HCT116 (cell line): ENCODE data around the gene SRP54.

Source experiments
- ELF1 ChIP-seq: IDR thresholded peaks from 2 replicates; pipeline ENCODE4 v1.6.1; 2012; ENCODE audit warnings: low read depth, borderline replicate concordance
- EZH2 ChIP-seq: fragments of 200-600 bp; sonication (generic); IDR thresholded peaks from 2 replicates; pipeline ENCODE4 v1.6.1; 2017; ENCODE audit warnings: antibody characterized with exemption, mixed run types
- POLR2A ChIP-seq: IDR thresholded peaks from 2 replicates; pipeline ENCODE4 v1.7.0; 2011; ENCODE audit warnings: borderline replicate concordance; ENCODE audit not compliant: insufficient read depth, insufficient read length; ENCODE audit errors: extremely low read depth
- SRF ChIP-seq: IDR thresholded peaks from 2 replicates; pipeline ENCODE4 v1.6.1; 2012; ENCODE audit warnings: low read depth
- ZNF274 ChIP-seq: fragments of 200-500 bp; sonication (Bioruptor generic); IDR thresholded peaks from 2 replicates; pipeline ENCODE4 v1.6.1; 2014; ENCODE audit warnings: mild to moderate bottlenecking, low read depth, low read length, inconsistent platforms
- TF ChIP-seq, protein P1 (sequence below): IDR thresholded peaks from 2 replicates; pipeline ENCODE4 v1.6.1; 2012; ENCODE audit warnings: low read depth
- TF ChIP-seq, protein P2 (sequence below), 3 experiments: fragments of 200-600 bp in 1 of 3; sonication (generic) in 1 of 3; IDR thresholded peaks in 2 of 3; conservative IDR thresholded peaks in 1 of 3; 2 replicates each; pipeline ENCODE4 v1.5.1; 2012 to 2017; ENCODE audit warnings: low read depth in 2 of 3, low read length in 2 of 3, antibody characterized with exemption in 1 of 3, borderline replicate concordance in 1 of 3, control low read depth in 1 of 3, mild to moderate bottlenecking in 1 of 3, mixed read lengths in 1 of 3, mixed run types in 1 of 3, moderate library complexity in 1 of 3; ENCODE audit not compliant: insufficient read depth in 1 of 3

DNA sequence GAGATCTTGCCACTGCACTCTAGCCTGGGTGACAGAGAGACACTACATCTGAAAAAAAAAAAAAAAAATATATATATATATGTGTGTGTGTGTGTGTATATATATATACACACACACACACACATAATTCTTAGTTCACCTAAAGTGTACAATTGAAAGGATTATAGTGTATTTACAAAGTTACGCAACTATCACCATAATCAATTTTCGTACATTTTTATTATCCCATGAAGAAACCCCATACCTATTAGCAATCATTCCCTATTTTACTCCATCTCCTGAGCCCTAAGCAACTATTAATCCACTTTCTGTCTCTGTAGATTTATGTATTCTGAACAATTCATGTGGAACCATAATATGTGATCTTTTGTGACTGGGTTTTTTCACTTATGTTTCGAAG is 4.4 kb downstream of the SRP54 start:
- TF ChIP-seq ELF1 (no peak), POLR2A (no peak), EZH2 (no peak), ZNF274 (no peak), SRF (no peak)
- TF ChIP-seq, protein P1, sequence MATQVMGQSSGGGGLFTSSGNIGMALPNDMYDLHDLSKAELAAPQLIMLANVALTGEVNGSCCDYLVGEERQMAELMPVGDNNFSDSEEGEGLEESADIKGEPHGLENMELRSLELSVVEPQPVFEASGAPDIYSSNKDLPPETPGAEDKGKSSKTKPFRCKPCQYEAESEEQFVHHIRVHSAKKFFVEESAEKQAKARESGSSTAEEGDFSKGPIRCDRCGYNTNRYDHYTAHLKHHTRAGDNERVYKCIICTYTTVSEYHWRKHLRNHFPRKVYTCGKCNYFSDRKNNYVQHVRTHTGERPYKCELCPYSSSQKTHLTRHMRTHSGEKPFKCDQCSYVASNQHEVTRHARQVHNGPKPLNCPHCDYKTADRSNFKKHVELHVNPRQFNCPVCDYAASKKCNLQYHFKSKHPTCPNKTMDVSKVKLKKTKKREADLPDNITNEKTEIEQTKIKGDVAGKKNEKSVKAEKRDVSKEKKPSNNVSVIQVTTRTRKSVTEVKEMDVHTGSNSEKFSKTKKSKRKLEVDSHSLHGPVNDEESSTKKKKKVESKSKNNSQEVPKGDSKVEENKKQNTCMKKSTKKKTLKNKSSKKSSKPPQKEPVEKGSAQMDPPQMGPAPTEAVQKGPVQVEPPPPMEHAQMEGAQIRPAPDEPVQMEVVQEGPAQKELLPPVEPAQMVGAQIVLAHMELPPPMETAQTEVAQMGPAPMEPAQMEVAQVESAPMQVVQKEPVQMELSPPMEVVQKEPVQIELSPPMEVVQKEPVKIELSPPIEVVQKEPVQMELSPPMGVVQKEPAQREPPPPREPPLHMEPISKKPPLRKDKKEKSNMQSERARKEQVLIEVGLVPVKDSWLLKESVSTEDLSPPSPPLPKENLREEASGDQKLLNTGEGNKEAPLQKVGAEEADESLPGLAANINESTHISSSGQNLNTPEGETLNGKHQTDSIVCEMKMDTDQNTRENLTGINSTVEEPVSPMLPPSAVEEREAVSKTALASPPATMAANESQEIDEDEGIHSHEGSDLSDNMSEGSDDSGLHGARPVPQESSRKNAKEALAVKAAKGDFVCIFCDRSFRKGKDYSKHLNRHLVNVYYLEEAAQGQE, result no peak
- TF ChIP-seq, protein P2, sequence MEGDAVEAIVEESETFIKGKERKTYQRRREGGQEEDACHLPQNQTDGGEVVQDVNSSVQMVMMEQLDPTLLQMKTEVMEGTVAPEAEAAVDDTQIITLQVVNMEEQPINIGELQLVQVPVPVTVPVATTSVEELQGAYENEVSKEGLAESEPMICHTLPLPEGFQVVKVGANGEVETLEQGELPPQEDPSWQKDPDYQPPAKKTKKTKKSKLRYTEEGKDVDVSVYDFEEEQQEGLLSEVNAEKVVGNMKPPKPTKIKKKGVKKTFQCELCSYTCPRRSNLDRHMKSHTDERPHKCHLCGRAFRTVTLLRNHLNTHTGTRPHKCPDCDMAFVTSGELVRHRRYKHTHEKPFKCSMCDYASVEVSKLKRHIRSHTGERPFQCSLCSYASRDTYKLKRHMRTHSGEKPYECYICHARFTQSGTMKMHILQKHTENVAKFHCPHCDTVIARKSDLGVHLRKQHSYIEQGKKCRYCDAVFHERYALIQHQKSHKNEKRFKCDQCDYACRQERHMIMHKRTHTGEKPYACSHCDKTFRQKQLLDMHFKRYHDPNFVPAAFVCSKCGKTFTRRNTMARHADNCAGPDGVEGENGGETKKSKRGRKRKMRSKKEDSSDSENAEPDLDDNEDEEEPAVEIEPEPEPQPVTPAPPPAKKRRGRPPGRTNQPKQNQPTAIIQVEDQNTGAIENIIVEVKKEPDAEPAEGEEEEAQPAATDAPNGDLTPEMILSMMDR (IDR thresholded peaks at IDR 0.05 in 2 of 3, conservative IDR thresholded peaks at IDR 0.05 in 1 of 3; ENCODE audit: borderline replicate concordance in 1 of 3, insufficient read depth in 1 of 3, low read depth in 2 of 3, low read length in 2 of 3), result no peak
